ENCODE measurements around the gene GLCCI1. TPM values are rescaled to one million over a fixed set of nuclear protein-coding genes. Genes with fewer than 3 reads are reported as not detected.

Gene GLCCI1
- total RNA-seq, 1 experiment from 2014 or later, result 4.6 TPM

- Histone ChIP-seq H3K9me3 (ENCODE audit: control insufficient read depth in 1 of 2, insufficient read depth in 1 of 2, low read depth in 1 of 2, low read length in 2 of 2) (no peaks in the 10 kb centered on the region), H3K4me3 (replicated peaks in 1 of 2; ENCODE audit: low read depth in 1 of 2, low read length in 2 of 2) (no peak overlapping the region), H3K27ac (ENCODE audit: low read depth, low read length) (no peak overlapping the region), H3K4me2 (ENCODE audit: low read length) (no peak overlapping the region), H3K9ac (ENCODE audit: low read length) (no peak overlapping the region), H3K79me2 (ENCODE audit: insufficient read depth, low read length) (no peaks in the 10 kb centered on the region), H3K36me3 (ENCODE audit: control insufficient read depth in 1 of 2, insufficient read depth in 2 of 2, low read length in 2 of 2) (no peaks in the 10 kb centered on the region), H2AFZ (ENCODE audit: low read depth, low read length, poor library complexity, severe bottlenecking) (no peak overlapping the region), H3K9me2 (ENCODE audit: insufficient read depth) (no peaks in the 10 kb centered on the region), H3K27me3 (ENCODE audit: insufficient read depth, low read length) (no peaks in the 10 kb centered on the region), H3K4me1 (ENCODE audit: control insufficient read depth in 1 of 2, insufficient read depth in 2 of 2, low read length in 2 of 2) (no peaks in the 10 kb centered on the region), H4K20me1 (ENCODE audit: insufficient read depth) (no peaks in the 10 kb centered on the region)
- ChIA-PET CTCF (no interaction called here), RAD21 (ENCODE audit: low non-redundant PET in 1 of 2, low total read pairs in 2 of 2, uncharacterized antibody in 2 of 2, unreplicated experiment in 2 of 2) (no interaction called here), POLR2A (no interaction called here)
- no peak for TF ChIP-seq YY1 (IDR thresholded peaks at IDR 0.05; ENCODE audit: extremely low read depth, insufficient replicate concordance, low read depth, low read length)
- TF ChIP-seq POLR2A (IDR thresholded peaks at IDR 0.05; ENCODE audit: borderline replicate concordance, extremely low read depth, insufficient read depth, insufficient read length), result no peak
- no peak for TF ChIP-seq JUND (IDR thresholded peaks at IDR 0.05)
- TF ChIP-seq SP1 (IDR thresholded peaks at IDR 0.05; ENCODE audit: low read depth), result no peak
- no peak for TF ChIP-seq POLR2AphosphoS5 (IDR thresholded peaks at IDR 0.05; ENCODE audit: low read depth, low read length)
- no peak for TF ChIP-seq FOSL1 (IDR thresholded peaks at IDR 0.05; ENCODE audit: low read depth)
- TF ChIP-seq ZFX (IDR thresholded peaks at IDR 0.05), result no peak
- TF ChIP-seq ZNF274 (IDR thresholded peaks at IDR 0.05; ENCODE audit: low read depth, low read length), result no peak
- TF ChIP-seq EGR1 (IDR thresholded peaks at IDR 0.05; ENCODE audit: low read depth), result no peak
- TF ChIP-seq CTCF (IDR thresholded peaks at IDR 0.05 in 2 of 3, conservative IDR thresholded peaks at IDR 0.05 in 1 of 3; ENCODE audit: borderline replicate concordance in 1 of 3, insufficient read depth in 1 of 3, low read depth in 2 of 3, low read length in 2 of 3), result no peak
- TF ChIP-seq ZBTB33 (IDR thresholded peaks at IDR 0.05; ENCODE audit: extremely low read depth, insufficient replicate concordance, low read length), result no peak
- TF ChIP-seq REST (IDR thresholded peaks at IDR 0.05; ENCODE audit: low read depth), result no peak
- TF ChIP-seq SIN3A (IDR thresholded peaks at IDR 0.05; ENCODE audit: low read depth), result no peak
- intact Hi-C loops (cut with micrococcal nuclease), result no loop called here
- ATAC-seq, result no peak
- no peak for DNase-seq (ENCODE audit: low read depth, low spot score)
- no TSS peak for BruUV-seq (replicated peaks)
Measured at GRCh38 chr7:8022628-8023027, 54.0 kb downstream of the GLCCI1 start.

All from HCT116 (cell line).